ENCODE data around the gene DNAJB8.

- TF ChIP-seq TAF1 (IDR thresholded peaks at IDR 0.05; ENCODE audit: low read depth) (no peak), YY1 (IDR thresholded peaks at IDR 0.05; ENCODE audit: low read depth) (no peak), FOXM1 (IDR thresholded peaks at IDR 0.05; ENCODE audit: borderline replicate concordance, low read depth) (no peak), REST (IDR thresholded peaks at IDR 0.05; ENCODE audit: low read depth) (no peak), EP300 (IDR thresholded peaks at IDR 0.05; ENCODE audit: borderline replicate concordance) (no peak), USF1 (IDR thresholded peaks at IDR 0.05) (no peak), MAX (IDR thresholded peaks at IDR 0.05) (no peak), CREB1 (IDR thresholded peaks at IDR 0.05; ENCODE audit: low read depth) (no peak)
Measured at GRCh38 chr3:128479558-128480086, 12.9 kb upstream of the DNAJB8 start.

Measured in Ishikawa (cell line).